RKO (cell line): ENCODE data around the gene XRCC6.
"Not testable (repeated sequence)": the region's sequence is repeated elsewhere in the genome, so short reads cannot be mapped to it uniquely, and the experiment has no call there.

Experiments used
- DNase-seq: peaks from one replicate; pipeline ENCODE4 v3.0.0-alpha.2; 2016; ENCODE audit warnings: low spot score

The XRCC6 gene

GRCh38 chr22:41598891-41599635 lies 22.0 kb upstream of the XRCC6 start:
- DNase-seq = no peak

- no peak for DNase-seq
Measured at GRCh38 chr22:41600976-41601375, 20.1 kb upstream of the XRCC6 start.

GRCh38 chr22:41603873-41604332 lies 17.2 kb upstream of the XRCC6 start:
- no peak for DNase-seq

- DNase-seq = no peak
Measured at GRCh38 chr22:41608386-41608785, 12.7 kb upstream of the XRCC6 start.

GRCh38 chr22:41612603-41613306 lies 8.3 kb upstream of the XRCC6 start:
- DNase-seq = no peak

- DNase-seq = no peak
Measured at GRCh38 chr22:41613456-41613855, 7.6 kb upstream of the XRCC6 start.

- peak; percentile 51 for DNase-seq
Measured at GRCh38 chr22:41619979-41620588, 1.0 kb upstream of the XRCC6 start.

- no peak for DNase-seq
Measured at GRCh38 chr22:41620589-41621098, 451 bp upstream of the XRCC6 start, which contains the start of gene DESI1. DESI1 (minus strand) TSS chr22:41621043; CDS start chr22:41620839, 204 bp downstream.

GRCh38 chr22:41621911-41622179 lies 750 bp downstream of the XRCC6 start:
- no peak for DNase-seq

- no peak for DNase-seq
Measured at GRCh38 chr22:41625577-41625976, 4.5 kb downstream of the XRCC6 start.

GRCh38 chr22:41631115-41631514 lies 10.0 kb downstream of the XRCC6 start:
- not testable (repeated sequence) for DNase-seq

GRCh38 chr22:41631615-41632014 lies 10.5 kb downstream of the XRCC6 start:
- DNase-seq = not testable (repeated sequence)

- DNase-seq = not testable (repeated sequence)
Measured at GRCh38 chr22:41634610-41635009, 13.5 kb downstream of the XRCC6 start.

- peak; percentile 58 for DNase-seq
Measured at GRCh38 chr22:41636467-41636866, 15.4 kb downstream of the XRCC6 start.

- not testable (repeated sequence) for DNase-seq
Measured at GRCh38 chr22:41637623-41638022, 16.5 kb downstream of the XRCC6 start.

GRCh38 chr22:41638124-41638523 lies 17.0 kb downstream of the XRCC6 start:
- no peak for DNase-seq

GRCh38 chr22:41638748-41639147 lies 17.7 kb downstream of the XRCC6 start:
- no peak for DNase-seq

GRCh38 chr22:41641854-41642253 lies 20.8 kb downstream of the XRCC6 start:
- DNase-seq = no peak

GRCh38 chr22:41642331-41643110 lies 21.4 kb downstream of the XRCC6 start:
- DNase-seq = peak; percentile 45

- DNase-seq = no peak
Measured at GRCh38 chr22:41647771-41648170, 26.7 kb downstream of the XRCC6 start.

- DNase-seq = no peak
Measured at GRCh38 chr22:41648432-41648831, 27.3 kb downstream of the XRCC6 start.

GRCh38 chr22:41650229-41650628 lies 29.1 kb downstream of the XRCC6 start:
- DNase-seq = no peak
